Measurements from ENCODE around the gene STIMATE. TPM values are rescaled to one million over a fixed set of nuclear protein-coding genes. Genes with fewer than 3 reads are reported as not detected.

The STIMATE gene
- polyA plus RNA-seq, 3 donors: 8.9 to 49.9 (median 11.7) TPM

GRCh38 chr3:52904000-52904399, 6.7 kb upstream of the STIMATE start:
- 100% methylated on average over 1 of the region's 3 CpGs for whole genome bisulfite sequencing (ENCODE audit: insufficient coverage)
- no peak overlapping the region for H2AFZ ChIP-seq (ENCODE audit: insufficient read depth, low read depth, low read length, poor library complexity, severe bottlenecking)
- intact Hi-C loops (cut with micrococcal nuclease): no loop called here
- no peak overlapping the region for H3K27ac ChIP-seq (ENCODE audit: low read depth in 1 of 2, low read length in 2 of 2)
- H3K79me2 ChIP-seq (ENCODE audit: insufficient read depth, low read length): no peaks in the 10 kb centered on the region
- H3K36me3 Mint-ChIP-seq: peaks cover 17 to 19% of the 10 kb centered on the region in 2 donors
- H3K4me3 ChIP-seq (replicated peaks in 1 of 3; ENCODE audit: low read depth in 2 of 3, low read length in 3 of 3): no peak overlapping the region
- no peaks in the 10 kb centered on the region for H4K20me1 ChIP-seq (ENCODE audit: insufficient read depth, low read length)
- no peak for DNase-seq
- no peaks in the 10 kb centered on the region for H3K9me3 ChIP-seq (replicated peaks in 1 of 2; ENCODE audit: control insufficient read depth in 1 of 2, insufficient read depth in 1 of 2, low read length in 2 of 2)
- H3K9ac ChIP-seq (ENCODE audit: insufficient read depth, low read length, poor library complexity, severe bottlenecking): no peak overlapping the region
- peaks cover 0 to 2% (median 2%) of the 10 kb centered on the region in 3 donors for H3K27me3 Mint-ChIP-seq (ENCODE audit: low read depth in 3 of 3)
- H3K27ac Mint-ChIP-seq: no peak overlapping the region
- H3K9me3 Mint-ChIP-seq: no peaks in the 10 kb centered on the region
- H3K36me3 ChIP-seq (replicated peaks in 1 of 2; ENCODE audit: control insufficient read depth in 1 of 2, insufficient read depth in 2 of 2, low read length in 2 of 2): peaks cover 2 to 34% of the 10 kb centered on the region in 2 donors
- H3K4me2 ChIP-seq (replicated peaks; ENCODE audit: extremely low read depth, low read length, poor library complexity, severe bottlenecking): no peak overlapping the region
- no peaks in the 10 kb centered on the region for H3K4me1 ChIP-seq (ENCODE audit: control insufficient read depth in 1 of 2, insufficient read depth in 2 of 2, low read length in 2 of 2)
- no peaks in the 10 kb centered on the region for H3K4me1 Mint-ChIP-seq
- TF ChIP-seq CTCF (IDR thresholded peaks at IDR 0.05): no peak
- no peaks in the 10 kb centered on the region for H3K27me3 ChIP-seq (ENCODE audit: control insufficient read depth in 2 of 2, insufficient read depth in 2 of 2, low read length in 2 of 2)
- no peak overlapping the region for H3K4me3 Mint-ChIP-seq

GRCh38 chr3:52896613-52897012, 735 bp downstream of the STIMATE start:
- Histone ChIP-seq H3K36me3 (replicated peaks in 1 of 2; ENCODE audit: control insufficient read depth in 1 of 2, insufficient read depth in 2 of 2, low read length in 2 of 2) (no peaks in the 10 kb centered on the region), H3K4me1 (ENCODE audit: control insufficient read depth in 1 of 2, insufficient read depth in 2 of 2, low read length in 2 of 2) (peaks cover 53 to 65% of the 10 kb centered on the region in 2 donors), H2AFZ (ENCODE audit: insufficient read depth, low read depth, low read length, poor library complexity, severe bottlenecking) (peak overlapping the region; percentile 84), H3K27ac (ENCODE audit: low read depth in 1 of 2, low read length in 2 of 2) (peak overlapping the region in 1 of 2 donors; percentile 74), H4K20me1 (ENCODE audit: insufficient read depth, low read length) (peaks cover 9% of the 10 kb centered on the region), H3K4me2 (replicated peaks; ENCODE audit: extremely low read depth, low read length, poor library complexity, severe bottlenecking) (peak overlapping the region; percentile 98), H3K9ac (ENCODE audit: insufficient read depth, low read length, poor library complexity, severe bottlenecking) (peak overlapping the region; percentile 83), H3K4me3 (replicated peaks in 1 of 3; ENCODE audit: low read depth in 2 of 3, low read length in 3 of 3) (peak overlapping the region; percentile 72 to 91 (median 81)), H3K79me2 (ENCODE audit: insufficient read depth, low read length) (peaks cover 50% of the 10 kb centered on the region), H3K27me3 (ENCODE audit: control insufficient read depth in 2 of 2, insufficient read depth in 2 of 2, low read length in 2 of 2) (no peaks in the 10 kb centered on the region), H3K9me3 (replicated peaks in 1 of 2; ENCODE audit: control insufficient read depth in 1 of 2, insufficient read depth in 1 of 2, low read length in 2 of 2) (no peaks in the 10 kb centered on the region)
- intact Hi-C loops (cut with micrococcal nuclease): loop anchor here in 1 of 2 donors (10.0 kb wide), 1 partner anchor 358 kb away; the partner anchor contains the start of gene TKT
- Mint-ChIP-seq H3K27me3 (ENCODE audit: low read depth in 3 of 3) (peaks cover 0 to 5% (median 1%) of the 10 kb centered on the region in 3 donors), H3K27ac (peak overlapping the region; percentile 78 to 93 (median 85)), H3K36me3 (peaks cover 15 to 23% of the 10 kb centered on the region in 2 donors), H3K4me3 (peak overlapping the region; percentile 95 to 97), H3K9me3 (peaks cover 0 to 2% (median 0%) of the 10 kb centered on the region in 7 donors), H3K4me1 (peaks cover 59% of the 10 kb centered on the region)
- DNase-seq: no peak
- 2% methylated on average over 9 of the region's 9 CpGs for WGBS (ENCODE audit: insufficient coverage)
- TF ChIP-seq CTCF (IDR thresholded peaks at IDR 0.05): no peak
